HepG2 (cell line): ENCODE data around the gene CASP7. TPM values are rescaled to one million over a fixed set of nuclear protein-coding genes. Genes with fewer than 3 reads are reported as not detected.

ENCODE experiments used
- CBFB ChIP-seq: sonication (generic); formaldehyde crosslinking; IDR thresholded peaks from 2 replicates; pipeline ENCODE4 v1.4.0; 2020; ENCODE audit warnings: missing genetic modification reagents
- CEBPB ChIP-seq: IDR thresholded peaks from 2 replicates; pipeline ENCODE4 v1.6.1; 2011; ENCODE audit warnings: low read depth, low read length, improper control_type of control experiment, borderline replicate concordance
- DMAP1 ChIP-seq: IDR thresholded peaks from 2 replicates; pipeline ENCODE4 v1.6.1; 2016
- KDM3A ChIP-seq: IDR thresholded peaks from 2 replicates; pipeline ENCODE4 v1.6.1; 2018; ENCODE audit warnings: low read depth, missing compliant biosample characterization
- NR2F6 ChIP-seq, 2 experiments: IDR thresholded peaks; 2 replicates each; pipeline ENCODE4 v1.6.1; 2016; ENCODE audit warnings: antibody characterized with exemption in 1 of 2, mild to moderate bottlenecking in 1 of 2
- PAX8 ChIP-seq: sonication (generic); formaldehyde crosslinking; IDR thresholded peaks from 2 replicates; pipeline ENCODE4 v1.8.0; 2022; ENCODE audit warnings: mild to moderate bottlenecking, missing genetic modification reagents, borderline replicate concordance
- ZBTB38 ChIP-seq: sonication (generic); formaldehyde crosslinking; IDR thresholded peaks from 2 replicates; pipeline ENCODE4 v1.5.1; 2020; ENCODE audit warnings: mild to moderate bottlenecking, missing genetic modification reagents
- ZFAT ChIP-seq: sonication (generic); formaldehyde crosslinking; conservative IDR thresholded peaks from 2 replicates; pipeline ENCODE4 v1.8.1; 2023; ENCODE audit warnings: missing genetic modification reagents, inconsistent platforms
- ZFP82 ChIP-seq: sonication (generic); formaldehyde crosslinking; IDR thresholded peaks from 2 replicates; pipeline ENCODE4 v1.5.1; 2020; ENCODE audit warnings: mild to moderate bottlenecking, missing genetic modification reagents, borderline replicate concordance
- ZMAT3 ChIP-seq: sonication (generic); formaldehyde crosslinking; conservative IDR thresholded peaks from 2 replicates; pipeline ENCODE4 v1.7.0; 2021; ENCODE audit warnings: missing genetic modification reagents
- ZNF12 ChIP-seq: sonication (generic); formaldehyde crosslinking; IDR thresholded peaks from 2 replicates; pipeline ENCODE4 v1.5.0; 2020; ENCODE audit warnings: missing genetic modification reagents
- ZNF143 ChIP-seq: sonication (generic); formaldehyde crosslinking; IDR thresholded peaks from 2 replicates; pipeline ENCODE4 v1.4.0; 2020; ENCODE audit warnings: missing genetic modification reagents
- ZNF17 ChIP-seq: sonication (generic); formaldehyde crosslinking; IDR thresholded peaks from 2 replicates; pipeline ENCODE4 v1.5.0; 2020; ENCODE audit warnings: mild to moderate bottlenecking, missing genetic modification reagents
- ZNF225 ChIP-seq: sonication (generic); formaldehyde crosslinking; IDR thresholded peaks from 2 replicates; pipeline ENCODE4 v1.4.0; 2020; ENCODE audit warnings: mild to moderate bottlenecking, missing genetic modification reagents
- ZNF468 ChIP-seq: sonication (generic); formaldehyde crosslinking; IDR thresholded peaks from 2 replicates; pipeline ENCODE4 v1.8.0; 2022; ENCODE audit warnings: mild to moderate bottlenecking, moderate library complexity, missing genetic modification reagents
- ZNF563 ChIP-seq: sonication (generic); formaldehyde crosslinking; IDR thresholded peaks from 2 replicates; pipeline ENCODE4 v1.8.0; 2022; ENCODE audit warnings: mild to moderate bottlenecking, moderate library complexity, missing genetic modification reagents
- ZNF609 ChIP-seq: sonication (generic); formaldehyde crosslinking; IDR thresholded peaks from 2 replicates; pipeline ENCODE4 v1.4.0; 2020; ENCODE audit warnings: mild to moderate bottlenecking, missing genetic modification reagents, borderline replicate concordance
- ZNF768 ChIP-seq: sonication (generic); formaldehyde crosslinking; IDR thresholded peaks from 2 replicates; pipeline ENCODE4 v1.4.0; 2020; ENCODE audit warnings: missing genetic modification reagents
- ZNF879 ChIP-seq: sonication (generic); formaldehyde crosslinking; IDR thresholded peaks from 2 replicates; pipeline ENCODE4 v1.8.1; 2023; ENCODE audit warnings: missing genetic modification reagents
- polyA plus RNA-seq, 8 experiments: library from polyadenylated mRNA; depleted of rRNA in 3 of 8; stranded (reverse) in 7 of 8; unstranded in 1 of 8; fragments of >200 nt; fragmentation: Illumina TruSeq in 4 of 8; extraction: Trizol in 4 of 8; gene quantifications; 2 replicates each; pipeline versions ENCODE4 v1.2.1 to v1.2.3, GENCODE V29; 2011 to 2016; ENCODE audit warnings: low read depth in 4 of 8, missing spikeins in 1 of 8, mixed read lengths in 1 of 8; ENCODE audit not compliant: insufficient read depth in 1 of 8
- total RNA-seq, 5 experiments: library from RNA; depleted of rRNA; stranded (reverse); fragments of >200 nt; fragmentation: Illumina TruSeq; extraction: Trizol; gene quantifications; 2 replicates each; pipeline ENCODE4 v1.2.3, GENCODE V29; 2016; ENCODE audit warnings: low read depth in 1 of 5
- TF ChIP-seq, protein P1 (sequence below): sonication (generic); formaldehyde crosslinking; IDR thresholded peaks from 2 replicates; pipeline ENCODE4 v1.4.0; 2020; ENCODE audit warnings: mild to moderate bottlenecking, missing genetic modification reagents

The CASP7 gene
- total and polyA plus RNA-seq, 2 of the 13 experiments (the other 11 are each of a cell fraction or from before 2014, with no cell fraction given), result 11.9 to 39.3 TPM

DNA sequence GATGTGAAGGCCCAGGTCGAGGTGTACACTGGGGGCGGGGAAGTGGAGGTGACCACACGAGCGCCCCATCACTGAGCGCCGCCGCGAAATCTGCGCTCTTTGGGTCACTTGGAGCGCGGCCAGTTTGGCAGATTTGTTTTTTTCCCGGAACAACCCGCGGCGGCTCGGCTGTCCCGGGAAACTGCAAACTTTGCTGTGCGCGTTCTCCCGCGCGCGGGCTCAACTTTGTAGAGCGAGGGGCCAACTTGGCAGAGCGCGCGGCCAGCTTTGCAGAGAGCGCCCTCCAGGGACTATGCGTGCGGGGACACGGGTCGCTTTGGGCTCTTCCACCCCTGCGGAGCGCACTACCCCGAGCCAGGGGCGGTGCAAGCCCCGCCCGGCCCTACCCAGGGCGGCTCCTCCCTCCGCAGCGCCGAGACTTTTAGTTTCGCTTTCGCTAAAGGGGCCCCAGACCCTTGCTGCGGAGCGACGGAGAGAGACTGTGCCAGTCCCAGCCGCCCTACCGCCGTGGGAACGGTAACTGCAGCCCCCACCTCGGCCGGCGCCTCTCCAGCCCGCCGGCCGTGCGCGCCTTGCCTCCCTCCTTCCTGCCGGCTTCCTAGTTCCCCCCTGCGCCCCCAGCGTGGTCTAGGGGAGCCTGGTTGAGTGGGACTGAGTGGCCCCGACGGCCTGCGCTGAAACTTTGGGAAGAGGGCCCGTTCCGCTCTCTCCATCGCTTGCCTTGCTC, at the start of gene CASP7 (continued):
- TF ChIP-seq, protein P1, sequence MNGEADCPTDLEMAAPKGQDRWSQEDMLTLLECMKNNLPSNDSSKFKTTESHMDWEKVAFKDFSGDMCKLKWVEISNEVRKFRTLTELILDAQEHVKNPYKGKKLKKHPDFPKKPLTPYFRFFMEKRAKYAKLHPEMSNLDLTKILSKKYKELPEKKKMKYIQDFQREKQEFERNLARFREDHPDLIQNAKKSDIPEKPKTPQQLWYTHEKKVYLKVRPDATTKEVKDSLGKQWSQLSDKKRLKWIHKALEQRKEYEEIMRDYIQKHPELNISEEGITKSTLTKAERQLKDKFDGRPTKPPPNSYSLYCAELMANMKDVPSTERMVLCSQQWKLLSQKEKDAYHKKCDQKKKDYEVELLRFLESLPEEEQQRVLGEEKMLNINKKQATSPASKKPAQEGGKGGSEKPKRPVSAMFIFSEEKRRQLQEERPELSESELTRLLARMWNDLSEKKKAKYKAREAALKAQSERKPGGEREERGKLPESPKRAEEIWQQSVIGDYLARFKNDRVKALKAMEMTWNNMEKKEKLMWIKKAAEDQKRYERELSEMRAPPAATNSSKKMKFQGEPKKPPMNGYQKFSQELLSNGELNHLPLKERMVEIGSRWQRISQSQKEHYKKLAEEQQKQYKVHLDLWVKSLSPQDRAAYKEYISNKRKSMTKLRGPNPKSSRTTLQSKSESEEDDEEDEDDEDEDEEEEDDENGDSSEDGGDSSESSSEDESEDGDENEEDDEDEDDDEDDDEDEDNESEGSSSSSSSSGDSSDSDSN, result peak; percentile 84; the same call in 1 of the 2 replicates
- TF ChIP-seq DMAP1 (CRISPR knock-in tag), result peak; percentile 58; the same call in 1 of the 2 replicates
- TF ChIP-seq ZFP82 (CRISPR knock-in tag), result 0 out of 2 replicates have a peak, but pooled peaks have one; percentile 46
- TF ChIP-seq ZNF225 (CRISPR knock-in tag), result no peak
- no peak for TF ChIP-seq ZNF12 (CRISPR knock-in tag)
- TF ChIP-seq CEBPB, result no peak
- peak; percentile 25; the same call in 1 of the 2 replicates for TF ChIP-seq KDM3A
- no peak; the same call in 1 of the 2 replicates for TF ChIP-seq CBFB (CRISPR knock-in tag)
- 0 out of 2 replicates have a peak, but pooled peaks have one; percentile 56 for TF ChIP-seq ZNF879 (CRISPR knock-in tag)
- 0 out of 2 replicates have a peak, but pooled peaks have one; percentile 13 for TF ChIP-seq ZBTB38 (CRISPR knock-in tag)
- TF ChIP-seq PAX8 (CRISPR knock-in tag), result no peak
- TF ChIP-seq ZFAT, result 0 out of 2 replicates have a peak, but pooled peaks have one; percentile 26
- no peak for TF ChIP-seq ZNF468 (CRISPR knock-in tag)
- TF ChIP-seq ZNF563 (CRISPR knock-in tag), result peak; percentile 86; the same call in 1 of the 2 replicates
- no peak for TF ChIP-seq ZNF17 (CRISPR knock-in tag)
- 0 out of 2 replicates have a peak, but pooled peaks have one; percentile 0 for TF ChIP-seq NR2F6 (IDR thresholded peaks at IDR 0.05)
- TF ChIP-seq NR2F6 (CRISPR knock-in tag; IDR thresholded peaks at IDR 0.05), result peak; percentile 10; the same call in 1 of the 2 replicates
- 0 out of 2 replicates have a peak, but pooled peaks have one; percentile 1 for TF ChIP-seq ZNF609 (CRISPR knock-in tag)
- TF ChIP-seq ZMAT3 (CRISPR knock-in tag), result no peak
- 0 out of 2 replicates have a peak, but pooled peaks have one; percentile 52 for TF ChIP-seq ZNF143 (CRISPR knock-in tag)
- no peak; the same call in 1 of the 2 replicates for TF ChIP-seq ZNF768 (CRISPR knock-in tag)
